A673 (cell line): Measurements from ENCODE around the gene SGCA.

Experiments
- EZH2 ChIP-seq: fragments of 200-600 bp; sonication (generic); IDR thresholded peaks from 2 replicates; pipeline ENCODE4 v1.6.1; 2017; ENCODE audit warnings: borderline replicate concordance, low read depth, mild to moderate bottlenecking, mixed read lengths, antibody characterized with exemption, low read length; ENCODE audit not compliant: poor library complexity, severe bottlenecking
- TF ChIP-seq, protein P1 (sequence below): fragments of 300-800, 200-600 bp; sonication (generic); conservative IDR thresholded peaks from 2 replicates; pipeline ENCODE4 v1.5.1; 2017; ENCODE audit warnings: low read depth, mild to moderate bottlenecking, antibody characterized with exemption, low read length, moderate library complexity, mixed read lengths

DNA sequence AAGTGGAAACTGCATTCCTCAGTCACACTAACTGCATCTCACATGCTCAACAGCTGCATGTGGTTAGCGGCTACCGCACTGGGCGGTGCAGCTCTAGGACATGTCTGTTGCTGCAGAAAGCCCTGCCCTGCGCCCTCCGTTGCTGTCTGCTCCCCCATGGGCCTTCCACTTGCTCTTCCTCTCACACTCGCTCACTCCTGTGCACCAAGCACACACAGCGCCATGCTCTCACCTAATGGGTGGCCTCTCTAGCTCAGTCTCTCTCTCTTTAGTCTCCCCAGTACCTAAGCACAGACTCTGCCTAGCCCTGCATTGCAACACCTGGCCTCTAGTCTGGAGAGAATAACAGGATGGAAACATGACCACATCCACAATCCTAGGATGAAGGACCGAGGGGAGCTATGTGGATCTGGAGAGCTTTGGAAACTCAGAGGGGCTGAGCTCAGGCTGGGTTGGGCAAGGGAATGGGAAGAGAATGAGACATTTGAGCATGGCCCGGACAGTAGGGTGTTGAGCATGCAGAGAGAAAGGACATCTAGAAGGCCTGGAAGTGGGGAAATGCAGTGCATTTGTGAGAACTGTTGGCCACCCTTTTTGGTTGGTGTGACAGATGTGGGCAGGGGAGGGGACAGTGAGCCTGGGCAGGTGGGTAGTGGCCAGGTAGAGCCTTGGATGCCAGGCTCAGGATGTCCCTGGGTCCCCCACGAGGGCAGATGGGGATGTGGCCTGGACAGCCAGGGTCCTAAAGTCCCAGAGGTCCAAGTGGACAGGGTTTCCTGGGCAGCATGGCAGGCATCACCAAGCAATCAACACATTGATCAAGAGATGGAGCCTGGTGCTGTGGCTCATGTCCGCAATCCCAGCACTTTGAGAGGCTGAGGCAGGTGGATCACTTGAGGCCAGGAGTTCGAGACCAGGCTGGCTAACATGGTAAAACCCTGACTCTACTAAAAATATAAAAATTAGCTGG lies 16.1 kb downstream of the SGCA start:
- TF ChIP-seq, protein P1, sequence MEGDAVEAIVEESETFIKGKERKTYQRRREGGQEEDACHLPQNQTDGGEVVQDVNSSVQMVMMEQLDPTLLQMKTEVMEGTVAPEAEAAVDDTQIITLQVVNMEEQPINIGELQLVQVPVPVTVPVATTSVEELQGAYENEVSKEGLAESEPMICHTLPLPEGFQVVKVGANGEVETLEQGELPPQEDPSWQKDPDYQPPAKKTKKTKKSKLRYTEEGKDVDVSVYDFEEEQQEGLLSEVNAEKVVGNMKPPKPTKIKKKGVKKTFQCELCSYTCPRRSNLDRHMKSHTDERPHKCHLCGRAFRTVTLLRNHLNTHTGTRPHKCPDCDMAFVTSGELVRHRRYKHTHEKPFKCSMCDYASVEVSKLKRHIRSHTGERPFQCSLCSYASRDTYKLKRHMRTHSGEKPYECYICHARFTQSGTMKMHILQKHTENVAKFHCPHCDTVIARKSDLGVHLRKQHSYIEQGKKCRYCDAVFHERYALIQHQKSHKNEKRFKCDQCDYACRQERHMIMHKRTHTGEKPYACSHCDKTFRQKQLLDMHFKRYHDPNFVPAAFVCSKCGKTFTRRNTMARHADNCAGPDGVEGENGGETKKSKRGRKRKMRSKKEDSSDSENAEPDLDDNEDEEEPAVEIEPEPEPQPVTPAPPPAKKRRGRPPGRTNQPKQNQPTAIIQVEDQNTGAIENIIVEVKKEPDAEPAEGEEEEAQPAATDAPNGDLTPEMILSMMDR, result no peak
- TF ChIP-seq EZH2, result no peak
